Activated CD8-positive, alpha-beta T cell treated with anti-CD3 and anti-CD28 coated beads for 36 hours (primary cell): Measurements from ENCODE around the gene RDH13. TPM values are rescaled to one million over a fixed set of nuclear protein-coding genes. Genes with fewer than 3 reads are reported as not detected.

Experiments used
- ATAC-seq: fragments of 200-7000 bp; cut with Tn5 transposase; one replicate; pipeline ENCODE4 v1.10.0; 2021; ENCODE audit warnings: mild to moderate bottlenecking, moderate library complexity
- CTCF ChIA-PET: fragments of 350-600 bp; sonication (Branson Sonifier 250); formaldehyde crosslinking; loops from one replicate; lab custom pipeline; 2021; ENCODE audit warnings: antibody characterized with exemption; lab: Charles Lee
- POLR2A ChIA-PET: fragments of 350-600 bp; sonication (Branson Sonifier 250); formaldehyde crosslinking; loops from one replicate; lab custom pipeline; 2021; ENCODE audit warnings: antibody characterized with exemption; lab: Charles Lee
- DNase-seq: peaks from one replicate; pipeline ENCODE4 v3.0.0-alpha.2; 2020
- H3K27ac Mint-ChIP-seq: one replicate; pipeline ENCODE4 v1.8.0; 2021; ENCODE audit warnings: mild to moderate bottlenecking, mixed read lengths
- H3K27me3 Mint-ChIP-seq: one replicate; pipeline ENCODE4 v1.8.0; 2021; ENCODE audit warnings: mixed read lengths
- H3K36me3 Mint-ChIP-seq: one replicate; pipeline ENCODE4 v1.8.0; 2021; ENCODE audit warnings: low read depth, mixed read lengths
- H3K4me1 Mint-ChIP-seq: one replicate; pipeline ENCODE4 v1.8.0; 2021; ENCODE audit warnings: low read depth, mixed read lengths
- H3K4me3 Mint-ChIP-seq: one replicate; pipeline ENCODE4 v1.8.0; 2021; ENCODE audit warnings: mild to moderate bottlenecking, moderate library complexity, mixed read lengths
- H3K9me3 Mint-ChIP-seq: one replicate; pipeline ENCODE4 v1.8.0; 2021; ENCODE audit warnings: mixed read lengths
- CTCF ChIP-seq: fragments of 200-600 bp; IDR thresholded peaks from one replicate; pipeline ENCODE4 v1.8.0; 2022; ENCODE audit warnings: antibody characterized with exemption, mild to moderate bottlenecking
- intact Hi-C: fragments of 100-400 bp; cut with micrococcal nuclease; formaldehyde crosslinking; loops from one replicate; pipeline ENCODE4 v1.10.0; 2022
- total RNA-seq, 2 experiments: library from RNA; stranded (reverse); gene quantifications; one replicate each; pipeline ENCODE4 v1.2.3, GENCODE V29; 2021

The RDH13 gene
- total RNA-seq, 2 experiments from 2014 or later, result 17.3 to 18.2 TPM

DNA sequence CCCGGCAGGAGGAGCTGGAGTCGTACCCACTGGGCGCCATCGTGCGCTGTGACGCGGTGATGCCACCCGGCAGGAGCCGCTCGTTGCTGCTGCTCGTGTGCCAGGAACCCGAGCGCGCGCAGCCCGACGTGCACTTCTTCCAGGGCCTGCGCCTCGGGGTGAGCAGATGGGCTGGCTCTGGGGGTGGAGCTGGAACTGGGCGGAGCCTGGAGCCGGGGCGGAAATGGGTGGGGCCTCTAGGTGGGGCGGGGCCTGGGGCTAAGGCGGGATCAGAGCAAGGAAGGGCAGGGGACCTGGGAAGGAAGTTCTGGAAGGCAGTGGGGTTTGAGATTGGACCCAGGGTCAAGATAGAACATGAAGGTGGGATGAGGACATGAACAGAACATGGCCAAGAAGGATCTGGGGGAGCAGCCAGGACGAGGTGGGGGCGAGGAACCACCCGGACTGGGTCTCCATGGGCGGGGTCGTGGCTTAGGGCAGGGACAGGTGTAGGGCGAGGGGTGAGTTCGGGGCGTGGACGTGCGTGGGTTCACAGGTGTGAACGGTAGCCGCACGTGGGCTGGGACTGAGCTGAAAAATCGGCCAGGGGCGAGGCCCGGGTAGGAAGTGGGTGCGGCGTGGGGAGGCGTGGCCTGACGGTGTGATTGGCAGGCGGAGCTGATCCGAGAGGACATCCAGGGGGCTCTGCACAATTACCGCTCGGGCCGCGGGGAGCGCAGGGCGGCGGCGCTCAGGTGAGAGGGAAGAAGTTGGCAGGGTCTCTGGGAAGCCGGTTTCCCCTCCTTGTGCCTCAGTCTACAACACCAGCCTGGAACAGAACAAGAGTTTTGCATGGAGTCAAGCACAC lies 17.4 kb upstream of the RDH13 start:
- POLR2A ChIA-PET, result interaction anchor here (2.2 kb wide), 1 partner anchor 17 kb away, joined by 13 read pairs; the partner anchor contains the start of gene RDH13
- H3K27ac Mint-ChIP-seq, result no peak overlapping the region
- CTCF ChIA-PET, result interaction anchor here (0.7 to 2.4 kb wide), 2 partner anchors 8 to 80 kb away, joined by 3 to 7 read pairs; no protein-coding TSS in a partner anchor

DNA sequence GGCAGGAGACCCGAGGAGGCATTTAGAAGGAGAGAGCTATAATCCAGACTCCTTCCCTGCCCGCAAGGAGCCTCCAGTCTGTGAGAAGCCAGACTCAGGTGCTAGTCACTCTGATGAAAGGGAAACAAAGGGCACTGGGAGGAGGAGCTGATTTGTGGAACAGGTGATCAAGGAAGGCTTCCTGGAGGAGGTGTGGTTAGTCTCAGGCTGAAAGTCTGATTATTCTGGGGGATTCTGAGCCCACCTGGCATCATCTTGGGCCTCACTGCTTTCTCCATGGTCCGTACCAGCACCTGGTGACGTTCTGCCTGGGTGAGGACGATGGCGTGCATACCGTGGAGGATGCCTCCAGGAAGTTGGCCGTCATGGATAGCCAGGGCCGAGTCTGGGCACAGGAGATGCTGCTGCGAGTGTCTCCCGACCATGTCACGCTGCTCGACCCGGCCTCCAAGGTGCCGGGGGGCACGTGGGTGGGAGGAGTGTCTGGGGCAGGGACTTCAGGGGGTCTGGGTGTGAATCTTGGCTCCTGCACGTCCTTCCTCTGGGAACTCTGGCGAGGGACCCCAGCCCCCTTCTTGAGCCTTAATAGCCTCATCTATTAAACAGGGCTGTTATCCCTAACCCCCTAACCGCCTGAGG lies 16.6 kb upstream of the RDH13 start:
- H3K4me3 Mint-ChIP-seq, result peak overlapping the region; percentile 62

More for the DNA sequence above, 17.4 kb upstream of the RDH13 start:
- peaks cover 19% of the 10 kb centered on the region for H3K4me1 Mint-ChIP-seq
- H3K27me3 Mint-ChIP-seq, result peaks cover 55% of the 10 kb centered on the region
- no peak for TF ChIP-seq CTCF
- DNase-seq (peak; percentile 89), ATAC-seq (peak; percentile 83)
- H3K36me3 Mint-ChIP-seq, result no peaks in the 10 kb centered on the region
- intact Hi-C loops, result no loop called here
- H3K4me3 Mint-ChIP-seq, result peak overlapping the region; percentile 62
- no peaks in the 10 kb centered on the region for H3K9me3 Mint-ChIP-seq

GRCh38 chr19:55078996-55079395 lies 16.0 kb upstream of the RDH13 start:
- Mint-ChIP-seq H3K27ac (no peak overlapping the region), H3K36me3 (no peaks in the 10 kb centered on the region), H3K4me1 (peaks cover 19% of the 10 kb centered on the region), H3K9me3 (no peaks in the 10 kb centered on the region), H3K27me3 (peaks cover 56% of the 10 kb centered on the region), H3K4me3 (no peak overlapping the region)
- ATAC-seq, result no peak
- intact Hi-C loops, result no loop called here
- TF ChIP-seq CTCF, result no peak
- POLR2A ChIA-PET, result interaction anchor here (2.2 kb wide), 1 partner anchor 16 kb away, joined by 13 read pairs; the partner anchor contains the start of gene RDH13
- DNase-seq, result no peak
- CTCF ChIA-PET, result interaction anchor here (2.4 kb wide), 1 partner anchor 81 kb away, joined by 7 read pairs; no protein-coding TSS in a partner anchor

More for the DNA sequence above, 16.6 kb upstream of the RDH13 start:
- peaks cover 19% of the 10 kb centered on the region for H3K4me1 Mint-ChIP-seq
- H3K36me3 Mint-ChIP-seq, result no peaks in the 10 kb centered on the region
- ATAC-seq (no peak), DNase-seq (no peak)
- intact Hi-C loops, result no loop called here
- H3K27me3 Mint-ChIP-seq, result peaks cover 57% of the 10 kb centered on the region
- ChIA-PET CTCF (interaction anchor here (0.7 to 2.4 kb wide), 2 partner anchors 9 to 81 kb away, joined by 3 to 7 read pairs; no protein-coding TSS in a partner anchor), POLR2A (interaction anchor here (2.2 kb wide), 1 partner anchor 17 kb away, joined by 13 read pairs; the partner anchor contains the start of gene RDH13)
- no peaks in the 10 kb centered on the region for H3K9me3 Mint-ChIP-seq
- no peak overlapping the region for H3K27ac Mint-ChIP-seq
- TF ChIP-seq CTCF, result no peak

- Mint-ChIP-seq H3K4me1 (peaks cover 14% of the 10 kb centered on the region), H3K27me3 (peaks cover 48% of the 10 kb centered on the region), H3K4me3 (no peak overlapping the region), H3K27ac (no peak overlapping the region), H3K36me3 (no peaks in the 10 kb centered on the region), H3K9me3 (no peaks in the 10 kb centered on the region)
- no peak for ATAC-seq
- TF ChIP-seq CTCF, result no peak
- CTCF ChIA-PET, result no interaction called here
- no peak for DNase-seq
- POLR2A ChIA-PET, result no interaction called here
- intact Hi-C loops, result no loop called here
Measured at GRCh38 chr19:55077106-55077505, 14.2 kb upstream of the RDH13 start.
